D341Med (cell line): ENCODE measurements around the gene CD177.
"Not testable (repeated sequence)": the region's sequence is repeated elsewhere in the genome, so short reads cannot be mapped to it uniquely, and the experiment has no call there.

Experiments used
- DNase-seq: peaks from one replicate; pipeline ENCODE4 v3.0.0; 2012; ENCODE audit warnings: low spot score

Gene CD177

DNA sequence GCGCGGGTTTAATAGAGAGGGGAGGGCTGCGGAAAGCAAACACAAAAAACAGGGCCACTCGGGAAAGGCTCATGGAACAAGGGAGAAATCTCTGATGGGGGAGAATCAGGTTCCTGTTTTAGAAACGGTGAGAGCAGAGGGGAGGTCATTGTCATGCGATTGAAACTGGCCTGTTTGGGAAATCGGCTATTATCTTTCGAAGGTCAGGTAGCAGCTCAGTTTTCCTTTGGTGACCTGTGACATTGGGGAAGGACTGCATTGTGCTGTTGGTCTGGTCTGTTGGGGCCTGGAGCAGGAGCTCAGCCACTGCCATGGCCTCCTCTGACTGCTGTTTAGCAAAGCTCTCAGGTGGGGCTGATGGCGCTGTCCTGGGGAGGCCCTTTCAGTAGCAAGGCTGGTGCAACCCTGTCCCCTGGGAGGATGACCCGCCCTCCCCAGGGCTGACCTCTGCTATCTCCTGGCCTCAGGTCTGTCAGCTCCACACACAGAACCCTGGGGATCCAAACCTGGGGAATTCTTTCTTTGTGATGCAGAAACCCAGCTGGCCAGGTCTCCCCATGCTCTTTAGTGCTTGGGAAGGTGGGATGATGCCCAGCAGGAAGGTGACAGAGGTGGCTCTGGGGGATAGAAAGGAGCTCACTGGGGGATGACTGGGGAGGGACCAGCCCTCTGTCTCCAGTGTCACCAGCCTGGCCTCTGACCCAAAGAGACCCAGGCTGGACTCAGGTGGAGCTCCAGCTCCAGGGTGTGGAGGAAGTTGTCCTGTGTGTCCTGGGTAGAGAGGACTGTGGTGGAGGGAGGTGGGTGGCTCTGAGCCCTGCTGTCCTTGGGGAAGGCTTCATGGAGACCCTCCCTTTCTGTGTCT lies 21.2 kb upstream of the CD177 start:
- no peak for DNase-seq

DNA sequence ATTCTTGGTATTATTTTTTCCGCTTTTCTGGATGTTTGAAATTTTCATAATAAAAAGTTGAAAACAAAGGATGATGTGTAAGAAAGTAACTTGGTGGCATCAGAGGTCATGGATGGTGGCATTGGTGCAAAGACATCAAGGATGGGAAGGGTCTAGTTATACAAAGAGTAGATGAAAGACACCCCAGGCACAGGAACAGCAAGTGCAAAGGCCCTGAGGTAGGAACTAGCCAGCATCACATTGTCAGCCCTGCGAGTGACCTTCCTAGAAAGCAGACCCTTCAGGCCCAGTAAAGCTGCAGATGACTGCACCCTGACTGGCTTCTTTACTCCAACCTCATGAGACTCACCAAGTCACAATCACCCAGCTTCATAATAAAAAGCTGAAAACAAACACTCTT lies 17.0 kb upstream of the CD177 start:
- not testable (repeated sequence) for DNase-seq

DNA sequence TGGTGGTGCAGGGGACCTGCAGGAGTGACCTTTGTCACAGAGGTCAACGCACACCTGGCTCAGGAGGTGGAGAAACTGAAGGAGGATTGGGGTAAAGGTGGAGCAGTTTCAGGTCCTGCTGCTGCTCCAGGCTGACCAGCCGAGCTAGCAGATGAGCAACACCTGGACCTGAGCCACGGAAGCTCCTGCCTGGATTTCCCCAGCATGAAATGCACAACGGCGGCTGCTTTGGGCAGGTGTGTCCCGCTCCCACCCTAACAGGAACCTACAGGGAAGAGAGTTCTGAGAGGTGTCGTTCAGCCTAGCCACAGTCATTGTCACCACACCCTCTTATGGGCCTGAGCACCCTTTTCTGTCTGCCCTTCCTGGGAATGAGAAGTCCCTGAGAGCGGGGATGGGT lies 15.7 kb upstream of the CD177 start:
- DNase-seq, result no peak

DNA sequence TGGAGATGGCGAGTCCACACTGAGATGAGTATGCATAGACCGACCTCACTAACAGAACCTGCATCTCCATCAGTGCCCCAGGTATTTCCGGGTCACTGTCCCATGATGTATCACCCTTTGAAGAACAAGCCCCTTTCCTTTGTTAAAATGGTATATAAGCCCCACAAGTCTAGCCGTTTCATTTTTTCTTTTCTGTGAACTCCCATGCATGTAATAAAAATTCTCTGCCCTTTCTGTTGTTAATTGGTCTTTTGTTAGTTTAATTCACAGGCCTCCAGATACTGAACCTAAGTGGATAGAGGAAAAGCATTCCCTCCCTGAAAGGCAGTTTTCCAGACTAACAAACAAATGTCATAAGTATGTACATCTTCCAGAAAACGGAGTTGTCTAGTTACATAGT lies 15.0 kb upstream of the CD177 start:
- DNase-seq, result no peak

GRCh38 chr19:43339243-43339930 lies 14.1 kb upstream of the CD177 start:
- DNase-seq, result not testable (repeated sequence)

DNA sequence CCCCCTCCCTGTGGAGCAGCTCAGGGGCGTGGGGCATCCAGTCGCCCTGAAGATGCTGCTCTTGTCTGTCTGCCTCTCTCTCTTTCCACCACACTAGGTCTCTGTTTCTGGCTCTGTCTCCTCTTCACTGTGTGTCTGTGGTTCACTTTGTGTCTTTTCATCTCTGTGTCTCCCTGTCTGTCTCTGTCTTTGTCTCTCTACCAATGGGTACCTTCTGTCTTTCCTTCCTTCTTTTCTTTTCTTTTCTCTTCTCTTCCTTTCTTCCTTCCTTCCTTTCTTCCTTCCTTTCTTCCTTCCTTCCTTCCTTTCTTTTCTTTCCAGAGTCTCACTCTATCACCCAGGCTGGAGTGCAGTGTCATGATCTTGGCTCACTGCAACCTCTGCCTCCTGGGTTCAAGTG lies 13.4 kb upstream of the CD177 start:
- DNase-seq, result not testable (repeated sequence)

- not testable (repeated sequence) for DNase-seq
Measured at GRCh38 chr19:43341098-43341497, 12.4 kb upstream of the CD177 start.

DNA sequence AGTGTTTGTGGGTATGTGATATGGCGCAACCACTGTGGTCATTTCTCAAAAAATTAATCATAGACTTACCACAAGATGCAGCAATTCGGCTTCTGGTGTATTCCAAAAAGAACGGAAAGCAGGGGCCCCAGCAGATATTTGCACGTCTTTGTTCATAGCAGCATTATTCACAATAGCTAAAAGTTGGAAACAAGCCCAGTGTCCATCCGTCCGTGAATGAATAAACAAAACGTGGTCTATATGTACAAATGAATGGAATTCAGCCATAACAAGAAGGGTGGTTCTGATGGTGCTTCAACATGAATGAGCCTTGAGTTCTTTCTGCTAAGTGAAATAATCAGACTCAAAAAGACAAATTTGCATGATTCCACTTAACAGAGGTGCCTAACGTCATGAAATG lies 11.4 kb upstream of the CD177 start:
- DNase-seq, result not testable (repeated sequence)

DNA sequence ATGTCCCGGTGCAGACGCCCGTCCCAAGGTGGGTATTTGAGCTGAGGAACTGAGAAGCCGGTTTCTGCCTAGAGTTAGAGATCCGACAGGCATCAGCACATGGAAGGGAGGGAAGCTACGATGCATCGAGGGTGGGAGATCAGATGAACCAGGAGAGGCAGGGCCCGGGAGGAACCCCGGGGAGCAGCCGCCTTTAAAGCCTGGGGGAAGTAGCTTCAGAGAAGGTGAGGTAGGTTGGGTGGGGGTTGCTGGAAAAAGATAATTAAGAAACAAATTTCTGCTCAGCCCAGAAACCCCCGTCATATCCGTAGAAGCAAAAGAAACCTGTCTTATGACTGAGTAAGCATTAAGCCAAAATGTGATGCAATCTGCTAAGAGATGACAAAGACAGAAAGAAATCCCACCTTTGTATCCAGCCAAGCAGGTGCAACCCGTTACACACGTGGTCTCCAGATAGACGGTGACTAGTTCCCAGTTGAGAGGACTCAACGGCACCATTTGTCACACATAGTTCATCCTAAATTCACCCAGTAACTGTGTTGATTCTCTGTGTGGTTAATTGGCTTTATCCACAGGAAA lies 9.1 kb upstream of the CD177 start:
- DNase-seq, result not testable (repeated sequence)

GRCh38 chr19:43349813-43350212 lies 3.7 kb upstream of the CD177 start:
- not testable (repeated sequence) for DNase-seq

DNA sequence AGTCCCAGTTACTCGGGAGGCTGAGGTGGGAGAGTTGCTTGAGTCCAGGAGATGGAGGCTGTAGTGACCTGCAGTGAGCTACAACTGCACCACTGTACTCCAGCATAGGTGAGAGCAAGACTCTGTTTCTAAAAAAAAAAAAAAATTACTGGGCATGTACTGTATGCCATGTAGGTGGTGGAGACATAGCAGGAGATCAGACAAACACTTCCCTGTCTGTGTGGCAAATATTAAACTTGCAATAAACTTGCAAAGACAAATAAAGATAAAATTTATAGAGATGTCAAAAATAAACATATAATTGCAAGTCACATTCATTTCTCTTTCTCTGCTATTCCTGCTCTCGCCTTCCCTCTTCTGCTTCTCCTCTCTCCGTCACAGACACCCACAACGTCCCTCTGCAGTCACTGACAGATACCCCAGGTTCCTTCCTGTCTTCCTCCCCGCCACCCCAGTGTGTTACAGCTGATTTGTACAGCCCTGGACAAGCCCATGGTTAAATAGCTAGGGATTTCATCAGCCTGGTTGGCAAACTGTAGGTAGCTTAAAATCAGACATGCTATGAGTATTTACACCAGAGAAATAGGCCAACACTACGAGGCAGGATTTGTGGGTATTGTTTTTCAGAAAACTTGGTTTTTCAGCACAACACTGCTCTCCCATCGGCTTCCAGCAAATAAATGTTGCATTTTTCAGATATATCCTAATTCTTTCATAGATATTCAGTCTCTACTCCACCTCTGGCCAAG lies 1.3 kb upstream of the CD177 start:
- DNase-seq, result no peak

DNA sequence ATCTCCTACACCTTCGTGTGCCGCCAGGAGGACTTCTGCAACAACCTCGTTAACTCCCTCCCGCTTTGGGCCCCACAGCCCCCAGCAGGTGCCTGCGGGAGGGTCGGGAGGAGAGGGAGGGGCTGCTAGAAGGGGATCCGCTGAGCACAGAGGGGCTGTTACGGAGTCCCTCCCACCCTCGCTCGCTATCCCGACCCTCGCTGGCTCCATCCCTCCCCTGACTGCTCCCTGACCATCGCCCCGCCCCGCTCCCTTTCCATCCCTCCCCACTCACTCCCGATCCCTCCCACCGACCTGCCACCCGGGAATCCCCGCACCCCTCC lies 780 bp downstream of the CD177 start:
- DNase-seq, result no peak

- not testable (repeated sequence) for DNase-seq
Measured at GRCh38 chr19:43356749-43357148, 3.3 kb downstream of the CD177 start.

GRCh38 chr19:43362179-43362578 lies 8.7 kb downstream of the CD177 start:
- DNase-seq, result no peak

DNA sequence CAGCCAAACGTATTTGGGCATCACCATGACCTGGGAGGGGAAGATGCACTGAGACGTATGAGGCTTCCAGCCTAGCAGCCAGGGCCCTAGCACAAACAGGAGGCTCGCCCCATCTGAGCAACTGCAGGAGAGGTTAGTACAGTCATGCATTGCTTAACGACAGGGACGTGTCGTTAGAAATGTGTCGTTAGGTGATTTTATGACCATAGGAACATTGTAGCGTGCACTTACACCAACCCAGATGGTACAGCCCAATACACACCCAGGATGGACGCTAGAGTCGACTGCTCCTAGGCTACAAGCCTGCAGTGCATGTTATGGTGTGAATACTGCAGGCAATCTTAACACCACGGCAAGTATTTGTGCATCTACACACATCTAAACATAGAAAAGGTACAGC lies 9.3 kb downstream of the CD177 start:
- no peak for DNase-seq

GRCh38 chr19:43365677-43366076 lies 12.2 kb downstream of the CD177 start:
- DNase-seq, result not testable (repeated sequence)

DNA sequence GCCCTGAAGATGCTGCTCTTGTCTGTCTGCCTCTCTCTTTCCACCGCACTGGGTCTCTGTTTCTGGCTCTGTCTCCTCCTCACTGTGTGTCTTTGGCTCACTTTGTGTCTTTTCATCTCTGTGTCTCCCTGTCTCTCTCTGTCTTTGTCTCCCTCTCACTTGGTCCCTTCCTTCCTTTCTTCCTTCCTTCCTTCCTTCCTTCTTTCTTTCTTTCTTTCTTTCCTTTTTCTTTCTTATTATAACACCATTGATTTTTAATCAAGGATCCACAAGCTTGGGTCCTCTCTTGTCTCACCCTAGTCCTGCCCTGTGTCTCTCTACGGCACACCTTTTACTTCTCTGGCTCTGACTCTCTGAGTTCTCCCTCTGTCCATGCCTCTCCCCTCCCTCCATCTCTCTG lies 14.3 kb downstream of the CD177 start:
- DNase-seq, result no peak

GRCh38 chr19:43368897-43369296 lies 15.4 kb downstream of the CD177 start:
- not testable (repeated sequence) for DNase-seq

GRCh38 chr19:43371909-43372308 lies 18.4 kb downstream of the CD177 start:
- DNase-seq, result no peak

GRCh38 chr19:43372462-43372861 lies 19.0 kb downstream of the CD177 start:
- DNase-seq, result no peak

DNA sequence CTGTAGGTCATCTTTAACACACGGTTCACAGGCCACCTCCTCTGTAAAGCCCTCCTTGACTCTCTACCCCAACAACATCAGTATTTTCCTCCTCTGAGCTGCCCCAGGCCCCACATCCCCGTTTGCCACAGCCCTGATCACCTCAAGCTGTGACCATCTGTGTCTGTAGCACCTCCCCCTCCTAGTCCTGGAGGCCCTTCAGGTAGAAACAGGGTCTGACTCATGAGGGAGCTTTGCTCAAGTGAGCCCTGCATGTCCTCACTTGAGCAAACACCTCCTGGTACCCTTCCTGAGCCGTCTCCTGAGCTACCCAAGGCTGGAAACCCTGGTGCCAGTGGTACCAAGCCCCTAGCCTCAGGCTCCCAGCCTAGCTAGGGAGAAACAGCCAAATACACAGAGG lies 24.1 kb downstream of the CD177 start:
- not testable (repeated sequence) for DNase-seq

GRCh38 chr19:43380008-43380407 lies 26.5 kb downstream of the CD177 start:
- DNase-seq, result no peak
